ENCODE results near the gene OR56B1.

- TF ChIP-seq CTCF (IDR thresholded peaks at IDR 0.05) (no peak), EP300 (IDR thresholded peaks at IDR 0.05) (no peak)
Measured at GRCh38 chr11:5700421-5701054, 35.7 kb upstream of the OR56B1 start.

All from ovary (tissue), 3 donors.